Lung (tissue), 12 donors: Measurements from ENCODE around the gene OST4. TPM values are rescaled to one million over a fixed set of nuclear protein-coding genes. Genes with fewer than 3 reads are reported as not detected.
A peak's percentile ranks its signal among the peaks of the same experiment; 100 is the strongest.

Experiments used
- ATAC-seq: fragments of 200-7000 bp; cut with Tn5 transposase; one replicate; pipeline ENCODE4 v1.9.1; 2020; ENCODE audit warnings: moderate number of reproducible peaks; ENCODE audit not compliant: insufficient read depth, low FRiP score
- DNase-seq, 3 donors: peaks; one replicate each; pipeline ENCODE4 v3.0.0-alpha.2; 2013 to 2017
- H3K27ac ChIP-seq, 2 donors: one replicate each; pipeline ENCODE4 v1.5.1; 2013; ENCODE audit warnings: mild to moderate bottlenecking in 2 of 2, moderate library complexity in 2 of 2, control low read depth in 1 of 2, inconsistent platforms in 1 of 2, low read depth in 1 of 2, low read length in 1 of 2
- H3K27me3 ChIP-seq, 3 donors: one replicate each; pipeline ENCODE4 v1.5.1; 2013; ENCODE audit warnings: low read length in 2 of 3; ENCODE audit not compliant: control insufficient read depth in 3 of 3, insufficient read depth in 3 of 3
- H3K36me3 ChIP-seq, 4 donors: one replicate each; pipeline ENCODE4 v1.5.1; 2013; ENCODE audit warnings: low read length in 4 of 4, mild to moderate bottlenecking in 1 of 4, moderate library complexity in 1 of 4; ENCODE audit not compliant: control insufficient read depth in 4 of 4, insufficient read depth in 4 of 4
- H3K4me1 ChIP-seq, 5 donors: one replicate each; pipeline ENCODE4 v1.5.1; 2013; ENCODE audit warnings: low read length in 5 of 5, mild to moderate bottlenecking in 2 of 5, moderate library complexity in 1 of 5; ENCODE audit not compliant: control insufficient read depth in 5 of 5, insufficient read depth in 5 of 5
- H3K4me3 ChIP-seq: one replicate; pipeline ENCODE4 v1.5.1; 2013; ENCODE audit warnings: mild to moderate bottlenecking, control low read depth, moderate library complexity
- H3K9ac ChIP-seq, 2 donors: one replicate each; pipeline ENCODE4 v1.5.1; 2013; ENCODE audit warnings: low read length in 2 of 2, control low read depth in 1 of 2; ENCODE audit not compliant: insufficient read depth in 1 of 2
- H3K9me3 ChIP-seq, 4 donors: one replicate each; pipeline ENCODE4 v1.5.1; 2013; ENCODE audit warnings: low read length in 3 of 4, mild to moderate bottlenecking in 1 of 4, moderate library complexity in 1 of 4; ENCODE audit not compliant: control insufficient read depth in 4 of 4, insufficient read depth in 3 of 4
- WGBS, 2 donors: extraction: QIAGEN DNeasy Blood & Tissue Kit; methylation state at CpG; one replicate each; pipeline ENCODE4 v1.1.7; 2013; 5-methylcytosine and 5-hydroxymethylcytosine counted together
- polyA plus RNA-seq, 2 donors: library from polyadenylated mRNA; stranded (reverse); fragments of 200-250 nt; gene quantifications; one replicate each; pipeline ENCODE4 v1.2.1, GENCODE V29; 2013
- total RNA-seq, 2 donors: library from RNA; depleted of rRNA in 1 of 2; stranded (reverse); fragments of >200 nt in 1 of 2; gene quantifications; one replicate each; pipeline ENCODE4 v1.2.1, GENCODE V29; 2014 to 2021
- TF ChIP-seq, protein P1 (sequence below): IDR thresholded peaks from 2 replicates; pipeline ENCODE4 v1.5.1; 2012; ENCODE audit warnings: mild to moderate bottlenecking; ENCODE audit errors: control extremely low read depth, extremely low read depth
- donor health status: control.
- donor health status: control.
- donor health status: Bipolar disorder and iron deficiency.
- donor health status: healthy.
- donor health status: DM: yes; HTN: yes; CAD: no.

The OST4 gene
- total and polyA plus RNA-seq, 4 donors, result 164 to 577 (median 309) TPM

DNA sequence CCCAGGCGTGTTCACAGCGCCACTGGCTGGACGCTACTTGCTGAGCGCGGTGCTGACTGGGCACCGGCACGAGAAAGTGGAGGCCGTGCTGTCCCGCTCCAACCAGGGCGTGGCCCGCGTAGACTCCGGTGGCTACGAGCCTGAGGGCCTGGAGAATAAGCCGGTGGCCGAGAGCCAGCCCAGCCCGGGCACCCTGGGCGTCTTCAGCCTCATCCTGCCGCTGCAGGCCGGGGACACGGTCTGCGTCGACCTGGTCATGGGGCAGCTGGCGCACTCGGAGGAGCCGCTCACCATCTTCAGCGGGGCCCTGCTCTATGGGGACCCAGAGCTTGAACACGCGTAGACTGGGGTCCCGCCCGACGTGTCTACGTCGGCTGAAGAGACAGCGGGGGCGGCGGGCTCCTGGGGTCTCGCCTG is 14.2 kb upstream of the OST4 start:
- ATAC-seq (peak; percentile 50), DNase-seq (peak; percentile 58 to 71 (median 58))
- H3K4me1 ChIP-seq, result peaks cover 0 to 51% (median 6%) of the 10 kb centered on the region in 5 donors
- peak overlapping the region; percentile 92 for H3K27ac ChIP-seq
- TF ChIP-seq, protein P1, sequence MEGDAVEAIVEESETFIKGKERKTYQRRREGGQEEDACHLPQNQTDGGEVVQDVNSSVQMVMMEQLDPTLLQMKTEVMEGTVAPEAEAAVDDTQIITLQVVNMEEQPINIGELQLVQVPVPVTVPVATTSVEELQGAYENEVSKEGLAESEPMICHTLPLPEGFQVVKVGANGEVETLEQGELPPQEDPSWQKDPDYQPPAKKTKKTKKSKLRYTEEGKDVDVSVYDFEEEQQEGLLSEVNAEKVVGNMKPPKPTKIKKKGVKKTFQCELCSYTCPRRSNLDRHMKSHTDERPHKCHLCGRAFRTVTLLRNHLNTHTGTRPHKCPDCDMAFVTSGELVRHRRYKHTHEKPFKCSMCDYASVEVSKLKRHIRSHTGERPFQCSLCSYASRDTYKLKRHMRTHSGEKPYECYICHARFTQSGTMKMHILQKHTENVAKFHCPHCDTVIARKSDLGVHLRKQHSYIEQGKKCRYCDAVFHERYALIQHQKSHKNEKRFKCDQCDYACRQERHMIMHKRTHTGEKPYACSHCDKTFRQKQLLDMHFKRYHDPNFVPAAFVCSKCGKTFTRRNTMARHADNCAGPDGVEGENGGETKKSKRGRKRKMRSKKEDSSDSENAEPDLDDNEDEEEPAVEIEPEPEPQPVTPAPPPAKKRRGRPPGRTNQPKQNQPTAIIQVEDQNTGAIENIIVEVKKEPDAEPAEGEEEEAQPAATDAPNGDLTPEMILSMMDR, result peak; percentile 65
- no peaks in the 10 kb centered on the region for H3K9me3 ChIP-seq
- H3K36me3 ChIP-seq, result peaks cover 0 to 38% (median 8%) of the 10 kb centered on the region in 4 donors
- H3K27me3 ChIP-seq, result no peaks in the 10 kb centered on the region
- H3K9ac ChIP-seq, result no peak overlapping the region
- peak overlapping the region; percentile 57 for H3K4me3 ChIP-seq
- WGBS, 2 donors, result 0 to 1% methylated on average over 35 to 38 of the region's 38 CpGs

GRCh38 chr2:27085062-27085672 is 13.7 kb upstream of the OST4 start:
- DNase-seq (no peak), ATAC-seq (no peak)
- Histone ChIP-seq H3K27me3 (no peaks in the 10 kb centered on the region), H3K4me3 (no peak overlapping the region), H3K9me3 (no peaks in the 10 kb centered on the region), H3K9ac (no peak overlapping the region), H3K4me1 (peaks cover 0 to 56% (median 6%) of the 10 kb centered on the region in 5 donors), H3K36me3 (peaks cover 0 to 43% (median 10%) of the 10 kb centered on the region in 4 donors), H3K27ac (peak overlapping the region; percentile 92)
- TF ChIP-seq, protein P1, result no peak
- 60 to 66% methylated on average over 10 of the region's 10 CpGs for WGBS, 2 donors

- H3K36me3 ChIP-seq, result peaks cover 0 to 50% (median 11%) of the 10 kb centered on the region in 4 donors
- no peaks in the 10 kb centered on the region for H3K9me3 ChIP-seq
- 89% methylated on average over 6 of the region's 6 CpGs for WGBS, 2 donors
- no peaks in the 10 kb centered on the region for H3K27me3 ChIP-seq
- no peak overlapping the region for H3K9ac ChIP-seq
- no peak overlapping the region for H3K4me3 ChIP-seq
- DNase-seq (no peak), ATAC-seq (no peak)
- no peak overlapping the region for H3K27ac ChIP-seq
- TF ChIP-seq, protein P1, result no peak
- peaks cover 0 to 59% (median 6%) of the 10 kb centered on the region in 5 donors for H3K4me1 ChIP-seq
Measured at GRCh38 chr2:27084297-27085061, 13.0 kb upstream of the OST4 start.
